K562 (cell line): ENCODE measurements around the gene BRD7. TPM values are rescaled to one million over a fixed set of nuclear protein-coding genes. Genes with fewer than 3 reads are reported as not detected.
A peak's percentile ranks its signal among the peaks of the same experiment; 100 is the strongest.

Experiments used
- CXXC5 ChIP-seq: fragments of 250-450 bp; sonication (Bioruptor Pico); IDR thresholded peaks from 2 replicates; pipeline ENCODE4 v1.8.0; 2022; ENCODE audit warnings: inconsistent platforms, mild to moderate bottlenecking, moderate library complexity
- ELF1 ChIP-seq: fragments of 200-800 bp; sonication (Bioruptor generic); IDR thresholded peaks from 2 replicates; pipeline ENCODE4 v1.6.1; 2016; ENCODE audit warnings: missing genetic modification characterization, missing compliant biosample characterization
- ERF ChIP-seq: fragments of 450-650 bp; formaldehyde crosslinking; IDR thresholded peaks from 2 replicates; pipeline ENCODE4 v1.4.0; 2020; ENCODE audit warnings: mild to moderate bottlenecking, mixed read lengths
- HCFC1 ChIP-seq: IDR thresholded peaks from 2 replicates; pipeline ENCODE4 v1.6.1; 2012; ENCODE audit warnings: low read depth, low read length, improper control_type of control experiment
- JUND ChIP-seq, 2 experiments: IDR thresholded peaks; 2 replicates in 1 of 2; 3 replicates in 1 of 2; pipeline ENCODE4 v1.6.1; 2011; ENCODE audit warnings: borderline replicate concordance in 2 of 2, low read depth in 2 of 2, low read length in 2 of 2, improper control_type of control experiment in 1 of 2, missing biosample characterization in 1 of 2, missing genetic modification characterization in 1 of 2, missing genetic modification reagents in 1 of 2
- KAT2B ChIP-seq: IDR thresholded peaks from one replicate; pipeline ENCODE4 v1.6.1; 2012; ENCODE audit warnings: low read depth, mild to moderate bottlenecking, control low read depth, inconsistent platforms, low read length, moderate library complexity
- KLF6 ChIP-seq: fragments of 250-450 bp; sonication (Bioruptor Pico); IDR thresholded peaks from 2 replicates; pipeline ENCODE4 v1.4.0; 2020; ENCODE audit warnings: mild to moderate bottlenecking, moderate library complexity, borderline replicate concordance
- MAFF ChIP-seq: IDR thresholded peaks from 2 replicates; pipeline ENCODE4 v1.6.1; 2012; ENCODE audit warnings: low read length, improper control_type of control experiment
- MEF2D ChIP-seq: conservative IDR thresholded peaks from 2 replicates; pipeline ENCODE4 v1.6.1; 2016; ENCODE audit warnings: low read depth, missing genetic modification characterization, missing compliant biosample characterization
- POLR2G ChIP-seq: fragments of 200-400 bp; formaldehyde crosslinking; IDR thresholded peaks from 2 replicates; pipeline ENCODE4 v1.6.1; 2017; ENCODE audit warnings: low read depth, mild to moderate bottlenecking, antibody characterized with exemption, low read length, moderate library complexity
- PRMT5 ChIP-seq: sonication (generic); formaldehyde crosslinking; IDR thresholded peaks from 2 replicates; pipeline ENCODE4 v1.5.0; 2020; ENCODE audit warnings: missing genetic modification reagents
- RB1 ChIP-seq: fragments of 450-650 bp; IDR thresholded peaks from 2 replicates; pipeline ENCODE4 v1.6.1; 2017; ENCODE audit warnings: low read depth, mild to moderate bottlenecking
- RBBP5 ChIP-seq: fragments of 200-600 bp; sonication (generic); IDR thresholded peaks from 2 replicates; pipeline ENCODE4 v1.6.1; 2012; ENCODE audit warnings: borderline replicate concordance, mild to moderate bottlenecking, low read length, control low read depth, inconsistent platforms; ENCODE audit not compliant: insufficient read depth, poor library complexity, severe bottlenecking
- TCF7 ChIP-seq: sonication (generic); IDR thresholded peaks from 2 replicates; pipeline ENCODE4 v1.6.1; 2016; ENCODE audit warnings: antibody characterized with exemption, borderline replicate concordance
- U2AF1 ChIP-seq: fragments of 200-400 bp; formaldehyde crosslinking; optimal IDR thresholded peaks from 2 replicates; pipeline ENCODE3; 2017; ENCODE audit warnings: mild to moderate bottlenecking, low read depth, low read length, moderate library complexity
- ZBTB7A ChIP-seq: IDR thresholded peaks from 2 replicates; pipeline ENCODE4 v1.6.1; 2011; ENCODE audit warnings: low read depth, mild to moderate bottlenecking, low read length, moderate library complexity, borderline replicate concordance; ENCODE audit not compliant: control insufficient read depth
- ZNF717 ChIP-seq: fragments of 250-450 bp; sonication (Bioruptor Pico); IDR thresholded peaks from 2 replicates; pipeline ENCODE4 v1.5.0; 2021
- ZNF77 ChIP-seq: fragments of 250-450 bp; sonication (Bioruptor Pico); IDR thresholded peaks from 2 replicates; pipeline ENCODE4 v1.5.0; 2020
- polyA plus RNA-seq, 8 experiments: library from polyadenylated mRNA; depleted of rRNA in 4 of 8; stranded (reverse) in 5 of 8; unstranded in 3 of 8; fragments of >200 nt; fragmentation: Nextera tagmentation in 2 of 8; fragmentation: Illumina TruSeq in 1 of 8; extraction: Ambion mirVana in 2 of 8; extraction: Trizol in 1 of 8; gene quantifications; 2 replicates each; pipeline versions ENCODE4 v1.2.1 to v1.2.3, GENCODE V29; 2011 to 2014; ENCODE audit warnings: inconsistent platforms in 1 of 8, missing spikeins in 1 of 8
- total RNA-seq, 7 experiments: library from RNA; depleted of rRNA in 6 of 7; stranded (reverse); fragments of >200 nt in 6 of 7; fragmentation: Illumina TruSeq in 2 of 7; extraction: Trizol in 2 of 7; gene quantifications; 2 replicates each; pipeline versions ENCODE4 v1.2.1 to v1.2.3, GENCODE V29; 2011 to 2021; ENCODE audit warnings: low replicate concordance in 1 of 7
- TF ChIP-seq, protein P1 (sequence below): fragments of 200-800 bp; sonication (Bioruptor generic); IDR thresholded peaks from 2 replicates; pipeline ENCODE4 v1.6.1; 2017; ENCODE audit warnings: missing genetic modification characterization, missing compliant biosample characterization
- TF ChIP-seq, protein P2 (sequence below), 3 experiments: fragments of 200-800 bp in 1 of 3; sonication (Bioruptor generic) in 1 of 3; sonication (generic) in 1 of 3; formaldehyde crosslinking in 1 of 3; IDR thresholded peaks; 2 replicates each; pipeline versions ENCODE4 v1.6.1 to v1.8.0; 2016 to 2022; ENCODE audit warnings: mild to moderate bottlenecking in 2 of 3, missing compliant biosample characterization in 2 of 3, missing genetic modification characterization in 2 of 3, missing genetic modification reagents in 1 of 3
- TF ChIP-seq, protein P3 (sequence below): sonication (generic); formaldehyde crosslinking; IDR thresholded peaks from 2 replicates; pipeline ENCODE4 v1.8.0; 2023; ENCODE audit warnings: mild to moderate bottlenecking, missing genetic modification reagents

The BRD7 gene
- total and polyA plus RNA-seq, 9 of the 15 experiments (the other 6 are each of a cell fraction or from before 2014, with no cell fraction given): 20.6 to 101 (median 68.7) TPM

DNA sequence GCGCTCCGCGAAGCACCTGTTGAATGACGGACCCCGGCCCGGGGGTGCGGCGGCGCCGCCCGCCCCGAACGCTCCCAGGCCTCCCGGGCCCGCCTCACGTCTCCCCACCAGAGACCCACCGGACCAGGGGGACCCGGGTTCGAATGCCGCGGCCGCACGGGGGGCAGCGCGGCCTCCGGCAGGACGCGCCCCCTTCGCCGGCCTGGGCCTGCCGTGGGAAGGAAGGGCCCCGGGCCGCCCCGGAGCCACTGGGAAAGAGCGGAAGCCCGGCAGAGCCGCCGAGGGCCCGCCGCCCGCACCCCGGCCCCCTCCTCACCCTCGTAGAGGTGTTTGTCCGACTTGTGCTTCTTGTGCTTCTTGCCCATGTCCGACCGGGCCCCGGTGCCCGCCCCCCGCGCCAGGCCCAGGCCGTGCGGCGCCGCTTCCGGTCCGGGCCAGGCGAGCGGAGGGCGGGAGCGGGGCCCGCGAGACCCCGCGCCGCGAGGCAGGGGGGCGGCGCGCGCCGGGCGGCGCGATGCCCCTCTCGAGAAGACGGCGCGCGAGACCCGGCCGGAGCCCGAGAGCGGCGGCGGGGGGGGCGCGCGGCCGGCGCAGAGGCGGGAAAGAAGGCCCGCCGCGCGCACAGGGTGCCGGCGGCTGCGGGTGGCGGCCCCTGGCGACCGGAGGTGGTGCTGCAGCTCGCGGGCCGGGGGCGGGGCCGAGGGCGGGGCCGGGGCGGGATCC is at the start of gene BRD7 (continued):
- no peak for TF ChIP-seq MEF2D (tag)
- no peak for TF ChIP-seq KAT2B
- no peak for TF ChIP-seq JUND (IDR thresholded peaks at IDR 0.05; ENCODE audit: borderline replicate concordance, low read depth, low read length)
- no peak for TF ChIP-seq JUND (tag; IDR thresholded peaks at IDR 0.05; ENCODE audit: borderline replicate concordance, low read depth, low read length)
- TF ChIP-seq TCF7: no peak
- TF ChIP-seq ZNF717 (CRISPR knock-in tag): no peak
- TF ChIP-seq, protein P1, sequence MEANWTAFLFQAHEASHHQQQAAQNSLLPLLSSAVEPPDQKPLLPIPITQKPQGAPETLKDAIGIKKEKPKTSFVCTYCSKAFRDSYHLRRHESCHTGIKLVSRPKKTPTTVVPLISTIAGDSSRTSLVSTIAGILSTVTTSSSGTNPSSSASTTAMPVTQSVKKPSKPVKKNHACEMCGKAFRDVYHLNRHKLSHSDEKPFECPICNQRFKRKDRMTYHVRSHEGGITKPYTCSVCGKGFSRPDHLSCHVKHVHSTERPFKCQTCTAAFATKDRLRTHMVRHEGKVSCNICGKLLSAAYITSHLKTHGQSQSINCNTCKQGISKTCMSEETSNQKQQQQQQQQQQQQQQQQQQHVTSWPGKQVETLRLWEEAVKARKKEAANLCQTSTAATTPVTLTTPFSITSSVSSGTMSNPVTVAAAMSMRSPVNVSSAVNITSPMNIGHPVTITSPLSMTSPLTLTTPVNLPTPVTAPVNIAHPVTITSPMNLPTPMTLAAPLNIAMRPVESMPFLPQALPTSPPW: peak; percentile 94
- peak; percentile 61; the same call in 1 of the 2 replicates for TF ChIP-seq ELF1 (tag)
- TF ChIP-seq POLR2G: peak; percentile 74
- no peak for TF ChIP-seq ERF (CRISPR knock-in tag)
- peak; percentile 80 for TF ChIP-seq CXXC5 (CRISPR knock-in tag)
- TF ChIP-seq RB1: peak; percentile 99
- no peak for TF ChIP-seq MAFF
- TF ChIP-seq HCFC1: peak; percentile 54
- TF ChIP-seq, protein P2, sequence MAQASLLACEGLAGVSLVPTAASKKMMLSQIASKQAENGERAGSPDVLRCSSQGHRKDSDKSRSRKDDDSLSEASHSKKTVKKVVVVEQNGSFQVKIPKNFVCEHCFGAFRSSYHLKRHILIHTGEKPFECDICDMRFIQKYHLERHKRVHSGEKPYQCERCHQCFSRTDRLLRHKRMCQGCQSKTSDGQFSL (CRISPR knock-in tag; IDR thresholded peaks at IDR 0.05): peak; percentile 73
- TF ChIP-seq, protein P2 (tag; IDR thresholded peaks at IDR 0.05): peak in 1 of 2 experiments; percentile 85; a peak in 2 of 4 replicates
- TF ChIP-seq KLF6 (CRISPR knock-in tag): no peak
- no peak for TF ChIP-seq U2AF1
- TF ChIP-seq ZNF77 (CRISPR knock-in tag): no peak
- peak; percentile 93 for TF ChIP-seq RBBP5
- TF ChIP-seq, protein P3, sequence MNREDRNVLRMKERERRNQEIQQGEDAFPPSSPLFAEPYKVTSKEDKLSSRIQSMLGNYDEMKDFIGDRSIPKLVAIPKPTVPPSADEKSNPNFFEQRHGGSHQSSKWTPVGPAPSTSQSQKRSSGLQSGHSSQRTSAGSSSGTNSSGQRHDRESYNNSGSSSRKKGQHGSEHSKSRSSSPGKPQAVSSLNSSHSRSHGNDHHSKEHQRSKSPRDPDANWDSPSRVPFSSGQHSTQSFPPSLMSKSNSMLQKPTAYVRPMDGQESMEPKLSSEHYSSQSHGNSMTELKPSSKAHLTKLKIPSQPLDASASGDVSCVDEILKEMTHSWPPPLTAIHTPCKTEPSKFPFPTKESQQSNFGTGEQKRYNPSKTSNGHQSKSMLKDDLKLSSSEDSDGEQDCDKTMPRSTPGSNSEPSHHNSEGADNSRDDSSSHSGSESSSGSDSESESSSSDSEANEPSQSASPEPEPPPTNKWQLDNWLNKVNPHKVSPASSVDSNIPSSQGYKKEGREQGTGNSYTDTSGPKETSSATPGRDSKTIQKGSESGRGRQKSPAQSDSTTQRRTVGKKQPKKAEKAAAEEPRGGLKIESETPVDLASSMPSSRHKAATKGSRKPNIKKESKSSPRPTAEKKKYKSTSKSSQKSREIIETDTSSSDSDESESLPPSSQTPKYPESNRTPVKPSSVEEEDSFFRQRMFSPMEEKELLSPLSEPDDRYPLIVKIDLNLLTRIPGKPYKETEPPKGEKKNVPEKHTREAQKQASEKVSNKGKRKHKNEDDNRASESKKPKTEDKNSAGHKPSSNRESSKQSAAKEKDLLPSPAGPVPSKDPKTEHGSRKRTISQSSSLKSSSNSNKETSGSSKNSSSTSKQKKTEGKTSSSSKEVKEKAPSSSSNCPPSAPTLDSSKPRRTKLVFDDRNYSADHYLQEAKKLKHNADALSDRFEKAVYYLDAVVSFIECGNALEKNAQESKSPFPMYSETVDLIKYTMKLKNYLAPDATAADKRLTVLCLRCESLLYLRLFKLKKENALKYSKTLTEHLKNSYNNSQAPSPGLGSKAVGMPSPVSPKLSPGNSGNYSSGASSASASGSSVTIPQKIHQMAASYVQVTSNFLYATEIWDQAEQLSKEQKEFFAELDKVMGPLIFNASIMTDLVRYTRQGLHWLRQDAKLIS (CRISPR knock-in tag): no peak
- TF ChIP-seq ZBTB7A: peak; percentile 39; the same call in 1 of the 2 replicates
- no peak for TF ChIP-seq PRMT5 (CRISPR knock-in tag)
